A549 (cell line): Measurements from ENCODE around the gene OSGEP.

ENCODE experiments used
- CTCF ChIP-seq: fragments of >200 bp; sonication (Bioruptor Twin); formaldehyde crosslinking; IDR thresholded peaks from 3 replicates; pipeline ENCODE4 v1.5.1; 2016
- E2F6 ChIP-seq: IDR thresholded peaks from 2 replicates; pipeline ENCODE4 v1.6.1; 2012; ENCODE audit warnings: low read depth, borderline replicate concordance
- POLR2A ChIP-seq: IDR thresholded peaks from 2 replicates; pipeline ENCODE4 v1.6.1; 2012; ENCODE audit warnings: mild to moderate bottlenecking, low read length

- TF ChIP-seq CTCF (no peak), E2F6 (peak; percentile 42; the same call in 1 of the 2 replicates), POLR2A (peak; percentile 100)
These were observed 14.8 kb upstream of the OSGEP start, which contains the start of gene PNP for GRCh38 chr14:20469242-20469889.
